Stimulated activated CD4-positive, alpha-beta T cell treated with anti-CD3 and anti-CD28 coated beads, TNF-alpha, amount 100 ng/mL, for 48 hours (primary cell): ENCODE results near the gene IL17RB.

Experiments
- DNase-seq, 3 donors: peaks; one replicate each; pipeline ENCODE4 v3.0.0-alpha.2; 2020; ENCODE audit warnings: low read depth in 3 of 3

IL17RB gene

GRCh38 chr3:53811143-53811927 lies 35.0 kb upstream of the IL17RB start:
- DNase-seq = no peak

- no peak for DNase-seq
Observed at GRCh38 chr3:53812434-53812833, 33.9 kb upstream of the IL17RB start.

GRCh38 chr3:53813229-53813628 lies 33.1 kb upstream of the IL17RB start:
- no peak for DNase-seq

- DNase-seq = no peak
Observed at GRCh38 chr3:53813876-53814275, 32.5 kb upstream of the IL17RB start.

GRCh38 chr3:53815067-53815466 lies 31.3 kb upstream of the IL17RB start:
- no peak for DNase-seq

GRCh38 chr3:53815651-53816050 lies 30.7 kb upstream of the IL17RB start:
- DNase-seq = no peak

- DNase-seq = no peak
Observed at GRCh38 chr3:53816425-53816824, 29.9 kb upstream of the IL17RB start.

GRCh38 chr3:53817211-53817610 lies 29.2 kb upstream of the IL17RB start:
- DNase-seq = no peak

GRCh38 chr3:53817809-53818208 lies 28.6 kb upstream of the IL17RB start:
- DNase-seq = no peak

GRCh38 chr3:53818221-53819162 lies 27.9 kb upstream of the IL17RB start:
- no peak for DNase-seq

- no peak for DNase-seq
Observed at GRCh38 chr3:53819163-53819868, 27.1 kb upstream of the IL17RB start.

GRCh38 chr3:53820084-53820483 lies 26.3 kb upstream of the IL17RB start:
- no peak for DNase-seq

GRCh38 chr3:53820756-53821580 lies 25.4 kb upstream of the IL17RB start:
- DNase-seq = no peak

GRCh38 chr3:53821631-53822121 lies 24.7 kb upstream of the IL17RB start:
- no peak for DNase-seq

GRCh38 chr3:53822331-53822741 lies 24.0 kb upstream of the IL17RB start:
- DNase-seq = no peak

- no peak for DNase-seq
Observed at GRCh38 chr3:53823026-53823955, 23.1 kb upstream of the IL17RB start.

GRCh38 chr3:53823956-53824657 lies 22.3 kb upstream of the IL17RB start:
- no peak for DNase-seq

GRCh38 chr3:53824795-53825194 lies 21.6 kb upstream of the IL17RB start:
- DNase-seq = no peak

- DNase-seq = no peak
Observed at GRCh38 chr3:53826048-53826447, 20.3 kb upstream of the IL17RB start.
